IPS-11a (cell line): ENCODE data around the gene PRIMA1.

Experiments
- H3K4me3 ChIP-seq: one replicate; pipeline ENCODE4 v1.5.1; 2013; ENCODE audit warnings: low read depth, low read length, control low read depth

Gene PRIMA1

DNA sequence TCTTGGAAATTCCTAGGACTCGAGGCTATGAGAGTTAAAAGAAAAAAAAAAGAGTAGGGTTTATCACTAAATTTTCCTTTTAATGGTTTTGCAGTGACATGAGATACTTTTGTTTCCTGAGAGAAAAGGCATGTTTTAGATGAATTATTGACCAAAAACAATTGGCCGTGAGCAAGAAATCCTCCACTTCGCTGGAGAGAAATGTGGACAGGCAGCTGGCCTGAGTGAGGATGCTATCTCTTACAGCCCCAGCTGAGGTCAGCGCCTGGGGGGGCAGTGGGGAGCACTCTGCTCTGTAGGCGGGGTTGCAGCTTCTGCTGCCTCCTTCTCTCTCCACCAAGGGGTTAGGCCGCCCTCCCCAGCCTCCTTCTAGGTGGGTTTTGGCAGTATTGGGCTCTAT, 54.7 kb downstream of the PRIMA1 start:
- no peak overlapping the region for H3K4me3 ChIP-seq

DNA sequence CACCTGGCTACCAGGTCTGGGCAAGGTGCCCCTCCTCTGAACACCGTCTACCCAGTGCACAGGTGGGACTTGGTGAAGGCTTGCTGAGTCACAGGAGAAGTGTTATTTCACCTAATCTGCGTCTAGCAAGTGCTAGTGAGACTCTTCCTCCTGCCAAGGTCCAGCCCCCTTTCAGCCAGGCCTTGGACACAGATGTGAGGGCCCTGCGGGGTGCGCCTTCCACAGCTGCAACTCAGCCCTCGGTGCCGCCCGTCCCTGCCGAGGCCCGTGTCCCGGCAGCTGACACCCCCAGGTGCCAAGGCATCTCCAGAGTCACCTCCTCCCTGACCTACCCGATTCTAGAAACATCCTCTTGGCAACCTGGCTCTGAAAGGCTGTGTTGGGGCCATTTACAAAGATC, 55.1 kb downstream of the PRIMA1 start:
- H3K4me3 ChIP-seq, result no peak overlapping the region

DNA sequence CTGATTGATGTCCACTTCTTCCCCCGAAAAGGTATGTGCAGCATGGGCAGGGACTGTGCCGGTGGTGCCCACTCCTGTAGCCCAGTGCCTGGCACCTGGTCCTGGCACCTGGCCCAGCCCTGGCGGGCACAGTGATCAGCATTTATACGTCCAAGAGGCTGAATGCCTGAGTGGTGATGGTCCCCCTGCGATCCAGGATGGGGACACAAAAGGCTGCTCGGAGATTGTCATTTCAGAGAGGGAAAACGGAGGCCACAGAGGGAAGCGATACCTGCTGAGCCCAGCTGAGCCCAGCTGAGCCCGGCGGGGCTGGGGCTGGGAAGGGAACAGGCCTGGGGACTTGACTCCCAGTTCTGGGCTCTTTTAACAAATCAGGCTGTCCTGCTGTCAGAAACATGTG, 55.8 kb downstream of the PRIMA1 start:
- H3K4me3 ChIP-seq, result no peak overlapping the region

DNA sequence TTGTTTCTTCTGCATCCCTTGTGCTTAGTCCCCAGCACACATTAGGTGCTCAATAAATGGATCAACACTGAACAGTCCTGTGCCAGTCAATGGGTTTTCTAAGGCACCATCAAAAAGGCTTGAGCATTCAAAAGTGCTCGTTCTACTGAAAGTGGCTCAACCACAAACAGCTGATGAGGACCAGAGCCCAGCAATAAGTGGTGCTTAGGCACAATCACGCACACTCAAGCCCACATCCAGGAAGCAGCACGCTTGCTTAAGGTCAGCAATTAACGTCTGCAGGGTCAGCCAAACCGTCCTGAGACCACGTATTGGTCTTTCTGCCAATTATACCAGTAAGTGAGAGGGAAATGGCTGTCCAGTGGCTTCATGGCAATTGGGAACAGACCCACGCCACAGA, 56.5 kb downstream of the PRIMA1 start:
- no peak overlapping the region for H3K4me3 ChIP-seq

DNA sequence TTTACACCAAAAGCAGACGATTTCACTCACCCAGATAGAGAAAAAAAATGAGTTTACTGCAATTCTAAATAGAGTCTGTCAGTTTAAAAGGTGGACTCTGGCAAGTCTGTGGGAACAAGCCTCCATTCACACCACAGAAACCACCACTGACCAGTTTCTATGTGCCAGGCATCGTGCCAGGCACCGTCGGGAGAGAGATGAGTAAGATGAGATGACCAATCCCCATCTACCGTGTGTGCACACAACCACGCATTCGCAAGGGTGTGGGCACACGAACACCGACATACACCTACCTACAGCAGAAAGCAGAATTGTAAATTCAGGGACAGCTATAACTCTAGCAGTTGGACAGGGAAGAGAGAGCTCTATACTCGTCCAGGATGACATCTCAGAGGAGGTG, 58.3 kb downstream of the PRIMA1 start:
- no peak overlapping the region for H3K4me3 ChIP-seq

DNA sequence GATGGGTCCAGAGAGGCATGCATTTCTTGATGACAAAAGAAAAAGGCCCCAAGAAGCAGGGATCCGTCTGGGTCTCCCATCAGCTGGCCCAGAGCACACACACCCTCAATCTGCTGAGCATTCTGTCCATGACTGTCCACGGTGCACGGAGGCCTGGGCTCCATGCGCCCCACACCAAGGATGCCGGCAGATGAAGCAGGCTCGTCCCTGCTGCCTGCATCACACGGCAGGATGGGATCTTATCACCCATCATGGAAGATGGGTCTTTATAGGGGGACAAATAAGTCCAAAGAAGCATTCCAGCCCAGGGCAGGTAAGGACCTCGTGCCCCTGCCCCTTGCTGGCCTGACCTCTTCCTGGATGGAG, 59.7 kb downstream of the PRIMA1 start:
- no peak overlapping the region for H3K4me3 ChIP-seq

DNA sequence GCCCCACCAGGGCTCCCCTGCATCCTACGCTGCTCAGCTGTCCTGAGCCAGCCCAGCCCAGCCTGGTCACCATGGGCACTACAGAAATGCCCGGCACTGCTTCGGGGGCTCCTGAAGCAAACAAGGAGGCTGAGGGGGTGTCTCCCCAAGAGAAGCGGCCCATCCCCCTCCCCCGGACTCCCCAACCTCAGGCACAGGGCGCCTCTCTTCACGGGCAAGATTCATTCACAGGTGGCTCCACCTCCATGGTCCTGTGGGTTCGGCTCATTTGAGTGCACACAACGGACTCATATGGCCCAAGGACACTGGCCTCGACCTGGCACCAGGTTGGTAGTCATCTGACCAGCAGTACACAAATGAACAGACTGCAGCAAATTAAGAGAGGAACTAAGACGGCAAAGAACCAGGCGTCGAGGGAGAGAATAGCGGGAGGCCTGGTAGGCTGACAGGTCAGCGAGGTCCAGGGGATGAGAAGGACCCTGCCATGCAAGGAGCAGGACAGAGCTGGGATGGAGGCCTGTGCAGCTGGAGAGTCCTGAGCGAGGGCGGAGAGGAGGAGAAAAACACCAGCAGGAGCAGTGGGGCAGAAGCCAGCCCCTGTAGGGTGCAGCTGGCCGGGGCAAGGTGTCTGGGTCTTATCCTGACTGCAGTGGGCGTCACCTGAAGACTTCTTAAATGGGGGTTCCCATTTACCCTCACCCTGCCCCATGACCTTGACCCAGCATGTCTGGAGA, 60.2 kb downstream of the PRIMA1 start:
- H3K4me3 ChIP-seq, result no peak overlapping the region

DNA sequence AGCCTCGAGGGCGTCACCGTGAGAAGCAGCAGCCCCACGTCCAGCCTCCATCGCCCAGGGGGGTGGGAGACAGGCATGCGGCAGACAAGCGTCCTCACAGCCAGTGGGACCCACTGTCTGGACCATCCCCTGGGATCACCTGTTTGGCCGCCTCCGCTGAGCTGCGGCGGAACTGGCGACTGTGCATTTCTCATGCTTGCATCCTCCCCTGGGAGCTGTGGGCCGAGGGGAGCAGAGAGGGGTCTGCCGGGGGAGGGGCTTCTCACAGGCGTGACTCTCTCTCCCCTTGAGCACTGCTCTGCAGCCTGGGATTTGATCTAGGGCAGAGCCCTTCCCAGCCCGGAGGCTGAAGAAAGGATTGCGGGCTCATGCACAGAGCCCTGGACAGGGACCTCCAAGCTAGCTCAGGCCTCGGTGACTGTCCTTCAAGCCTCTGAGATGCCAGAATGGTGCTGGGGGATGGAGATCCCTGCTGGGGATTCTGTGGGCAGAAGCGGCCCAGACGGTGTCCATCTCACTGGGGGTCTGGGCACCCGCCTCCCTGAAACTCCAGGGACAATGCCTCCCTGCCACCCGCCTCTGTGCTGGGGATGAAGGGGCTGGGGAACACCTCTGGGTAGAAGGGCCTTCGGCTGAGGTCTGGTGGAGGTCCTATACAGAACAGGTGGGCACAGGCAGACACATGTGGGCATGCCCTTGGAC, 61.1 kb downstream of the PRIMA1 start:
- H3K4me3 ChIP-seq, result no peak overlapping the region

DNA sequence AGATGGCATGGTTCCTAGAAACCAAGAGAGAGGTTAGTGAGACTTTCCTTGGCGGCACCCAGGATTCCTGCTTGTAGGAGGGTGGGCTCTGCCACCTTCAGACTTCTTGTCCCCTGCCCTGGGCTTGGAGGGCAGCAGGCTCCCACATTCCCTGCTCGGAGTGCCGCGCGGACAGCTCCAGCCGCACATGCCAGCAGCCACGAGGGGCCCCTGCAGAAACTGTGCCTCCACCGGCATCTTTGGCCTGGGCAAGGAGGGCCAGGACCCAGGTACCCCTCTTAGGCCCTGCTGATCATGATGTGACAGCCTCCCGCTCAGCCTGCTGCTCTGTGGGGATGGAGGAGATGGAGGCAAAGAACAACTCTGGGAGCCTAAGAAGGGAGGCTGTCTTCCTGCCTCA, 62.3 kb downstream of the PRIMA1 start:
- H3K4me3 ChIP-seq, result no peak overlapping the region

DNA sequence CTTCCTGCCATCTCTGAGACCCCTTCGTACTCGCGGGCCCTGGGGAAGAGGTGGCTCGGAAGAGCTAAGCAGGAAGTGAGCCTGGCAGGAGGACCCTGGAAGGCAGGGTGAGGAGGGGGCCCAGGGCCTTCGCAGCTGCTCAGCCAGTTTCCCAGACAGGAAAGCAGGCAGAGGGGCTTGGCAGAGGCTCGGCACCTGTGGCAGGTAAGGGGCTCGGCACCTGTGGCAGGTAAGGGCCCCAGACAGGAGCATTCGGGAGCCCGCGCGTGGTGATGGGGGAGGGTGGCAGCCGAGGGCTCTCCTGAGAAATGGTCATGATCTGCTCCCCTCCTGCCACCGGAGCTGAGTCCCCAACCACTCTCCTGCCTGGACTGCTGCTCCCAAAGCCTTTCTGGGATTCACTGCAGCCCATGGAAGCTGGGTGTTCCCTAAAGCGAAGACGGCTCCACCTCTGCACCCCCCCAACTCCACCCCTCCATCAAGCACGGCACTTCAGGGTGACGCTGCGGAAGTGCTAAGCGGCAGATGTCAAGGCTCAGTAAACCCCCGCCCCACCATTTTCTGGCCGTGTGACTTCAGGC, 63.2 kb downstream of the PRIMA1 start:
- H3K4me3 ChIP-seq, result no peak overlapping the region

DNA sequence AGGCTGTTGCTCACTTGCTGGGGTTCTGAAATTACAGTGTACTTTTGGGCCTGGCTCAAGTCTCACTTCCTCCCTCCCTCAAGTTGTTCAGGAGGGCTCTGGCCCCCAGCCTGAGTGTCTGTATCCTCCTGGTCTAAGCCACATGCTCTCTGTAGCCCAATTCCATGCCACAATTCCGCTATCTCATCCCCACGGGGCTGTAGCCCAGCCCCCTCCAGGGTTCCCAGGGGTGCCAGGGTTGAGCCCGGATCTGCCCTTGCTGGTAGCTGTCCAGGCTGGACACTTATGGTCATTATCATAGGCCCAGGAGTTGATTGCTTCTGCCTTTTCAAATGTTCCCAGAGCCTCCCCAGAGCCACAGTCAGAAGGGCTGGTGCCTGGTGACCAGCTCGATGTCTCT, 65.3 kb downstream of the PRIMA1 start:
- no peak overlapping the region for H3K4me3 ChIP-seq

DNA sequence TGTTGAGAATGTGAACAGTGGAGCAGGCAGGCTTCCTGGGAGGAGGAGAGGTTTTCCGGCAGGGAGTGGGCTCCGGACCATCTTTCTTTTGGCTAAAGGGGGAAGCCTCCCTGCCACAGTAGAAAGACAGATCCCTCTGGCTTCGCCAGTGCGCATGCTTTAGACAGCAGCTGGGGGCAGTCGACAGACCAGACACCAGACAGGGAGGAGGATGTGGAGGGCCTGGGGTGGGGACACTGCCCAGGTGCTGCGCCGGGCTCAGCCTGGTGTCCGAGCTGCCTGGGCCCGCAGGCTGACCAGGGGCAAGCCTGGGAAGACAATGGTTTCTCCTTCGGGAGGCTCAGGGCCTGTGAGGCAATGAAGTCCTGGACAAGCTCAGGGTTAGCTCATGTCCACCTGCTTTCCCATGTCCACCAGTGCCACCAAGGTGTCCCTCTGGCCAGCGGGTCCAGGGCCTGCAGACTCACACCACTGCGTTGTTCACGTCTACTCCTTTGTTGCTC, 67.3 kb downstream of the PRIMA1 start:
- H3K4me3 ChIP-seq, result no peak overlapping the region

DNA sequence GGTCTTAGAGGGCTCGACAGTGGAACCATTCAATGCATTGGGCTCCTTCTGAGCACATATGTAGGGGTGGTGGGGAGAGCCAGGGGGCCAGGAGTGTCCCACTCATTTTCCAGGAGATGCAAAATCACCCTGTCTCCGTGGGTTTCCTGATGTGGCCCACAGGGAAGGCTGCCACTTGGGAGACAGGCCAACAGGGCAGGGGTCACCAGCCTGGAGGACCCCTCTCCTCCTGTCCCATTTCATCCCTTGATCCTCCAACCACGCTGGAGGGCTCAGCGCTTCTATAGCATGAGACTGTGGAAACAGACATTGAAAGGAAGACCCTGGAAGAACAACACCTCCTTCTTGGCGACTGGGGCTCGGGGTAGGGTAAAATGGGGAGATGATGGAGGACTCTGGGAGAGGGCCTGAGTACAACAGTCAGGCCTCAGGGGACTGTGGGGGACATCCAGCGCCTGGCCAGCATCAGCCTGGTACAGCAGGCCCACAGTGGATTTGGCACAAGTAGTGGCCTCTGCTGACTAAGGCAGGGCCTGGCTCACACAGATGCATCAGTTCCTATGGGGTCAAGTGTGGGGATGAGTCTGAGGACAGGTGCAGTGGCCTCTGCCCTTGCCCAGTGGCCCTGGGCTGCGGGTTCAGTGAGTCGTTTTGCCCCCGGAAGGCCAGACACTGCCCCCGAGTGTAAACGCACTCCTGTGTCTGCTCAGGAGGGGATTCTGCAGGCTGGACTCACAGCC, 68.0 kb downstream of the PRIMA1 start:
- no peak overlapping the region for H3K4me3 ChIP-seq

DNA sequence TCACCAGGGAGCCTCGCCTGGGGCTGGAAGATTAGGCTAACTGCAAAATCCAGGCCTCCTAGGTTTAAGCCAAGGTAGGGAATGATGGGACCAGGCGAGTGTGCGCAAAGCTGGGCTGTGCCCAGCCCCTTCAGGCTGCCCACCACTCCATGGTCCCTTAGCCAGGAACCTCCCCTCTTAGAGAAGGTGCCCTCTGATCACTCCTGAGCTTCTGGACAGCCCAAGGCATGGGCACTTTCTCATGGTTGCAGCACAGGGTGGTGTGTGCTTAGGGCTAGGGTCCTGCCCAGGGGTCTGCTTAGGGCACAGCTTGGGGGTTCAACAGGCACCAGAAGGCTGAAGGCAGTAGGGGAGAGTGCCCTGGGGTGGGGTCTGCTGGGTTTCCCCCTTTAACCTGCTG, 69.0 kb downstream of the PRIMA1 start:
- H3K4me3 ChIP-seq, result no peak overlapping the region

DNA sequence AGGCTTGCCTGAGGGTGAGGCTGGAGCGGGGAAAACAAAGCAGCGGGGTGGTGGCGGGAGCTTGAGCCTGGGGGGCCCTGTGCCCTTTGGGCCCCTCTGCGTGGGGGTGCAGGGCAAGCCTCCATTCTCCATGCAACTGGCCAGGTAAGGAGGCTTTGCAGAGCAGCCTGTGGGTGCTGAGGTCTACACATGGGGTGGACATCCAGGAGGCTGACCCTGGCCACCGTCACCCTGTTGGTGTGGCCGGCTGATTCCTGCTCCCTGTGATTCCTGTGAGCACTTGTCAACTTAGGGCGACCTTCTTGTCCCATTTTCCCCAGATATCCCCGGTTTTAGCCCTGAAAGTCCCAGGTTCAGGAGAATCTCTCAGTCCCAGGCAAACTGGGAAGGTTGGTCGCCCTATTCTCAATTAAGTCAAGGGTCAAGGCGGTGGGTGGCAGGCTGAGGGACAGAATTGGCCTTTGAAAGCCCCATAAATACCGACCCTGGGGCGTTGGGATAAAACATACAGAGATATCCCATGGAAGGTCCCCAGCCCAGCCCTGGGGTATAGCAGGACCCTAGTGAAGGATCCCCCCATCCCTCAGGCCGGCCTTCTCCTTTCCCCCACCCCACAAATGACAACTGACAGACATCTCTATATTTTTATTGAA, 70.5 kb downstream of the PRIMA1 start:
- no peak overlapping the region for H3K4me3 ChIP-seq

DNA sequence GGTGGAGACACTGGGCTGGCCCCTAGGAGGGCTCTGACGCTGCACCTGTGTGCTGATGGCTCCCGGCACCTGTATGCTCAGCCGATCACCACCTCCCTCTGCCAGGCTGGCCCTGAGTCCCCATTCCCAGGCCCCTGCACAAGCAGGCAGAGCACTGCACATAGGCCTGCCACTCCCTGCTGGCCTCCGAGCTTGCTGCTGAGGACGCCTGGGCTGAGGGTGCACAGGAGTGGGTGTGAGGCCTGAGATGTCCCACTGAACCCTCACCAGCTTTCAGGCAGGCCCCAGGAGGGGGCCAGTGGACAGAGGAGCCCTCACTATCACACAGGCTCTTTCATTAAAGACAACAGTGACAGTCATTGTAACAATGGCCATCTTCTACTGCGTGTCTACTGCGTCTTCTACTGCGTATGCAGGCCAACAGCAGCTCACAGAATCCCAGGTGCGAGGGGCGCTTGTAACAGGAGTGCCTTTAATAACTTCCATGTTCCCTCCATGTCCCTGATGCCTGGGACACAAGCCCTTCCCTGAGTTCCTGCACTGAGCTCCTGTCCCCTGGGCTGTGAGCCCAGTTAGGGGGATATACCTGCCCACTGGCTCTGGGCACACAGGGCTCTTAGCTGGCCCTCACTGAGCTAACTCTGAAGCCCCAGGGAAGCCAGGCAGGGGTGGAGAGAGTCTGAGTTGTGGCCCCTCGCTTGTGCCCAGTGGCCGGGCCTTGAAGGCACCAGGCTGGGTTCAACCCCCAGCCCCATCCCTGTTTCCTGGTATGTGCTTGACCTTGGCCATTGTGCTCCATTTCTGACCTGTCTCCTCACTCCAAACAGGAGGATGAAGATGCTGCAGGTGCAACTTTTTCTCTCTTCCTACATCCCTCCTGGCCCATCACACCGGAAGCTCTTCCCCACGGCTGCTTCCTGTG, 71.3 kb downstream of the PRIMA1 start:
- H3K4me3 ChIP-seq, result no peak overlapping the region

DNA sequence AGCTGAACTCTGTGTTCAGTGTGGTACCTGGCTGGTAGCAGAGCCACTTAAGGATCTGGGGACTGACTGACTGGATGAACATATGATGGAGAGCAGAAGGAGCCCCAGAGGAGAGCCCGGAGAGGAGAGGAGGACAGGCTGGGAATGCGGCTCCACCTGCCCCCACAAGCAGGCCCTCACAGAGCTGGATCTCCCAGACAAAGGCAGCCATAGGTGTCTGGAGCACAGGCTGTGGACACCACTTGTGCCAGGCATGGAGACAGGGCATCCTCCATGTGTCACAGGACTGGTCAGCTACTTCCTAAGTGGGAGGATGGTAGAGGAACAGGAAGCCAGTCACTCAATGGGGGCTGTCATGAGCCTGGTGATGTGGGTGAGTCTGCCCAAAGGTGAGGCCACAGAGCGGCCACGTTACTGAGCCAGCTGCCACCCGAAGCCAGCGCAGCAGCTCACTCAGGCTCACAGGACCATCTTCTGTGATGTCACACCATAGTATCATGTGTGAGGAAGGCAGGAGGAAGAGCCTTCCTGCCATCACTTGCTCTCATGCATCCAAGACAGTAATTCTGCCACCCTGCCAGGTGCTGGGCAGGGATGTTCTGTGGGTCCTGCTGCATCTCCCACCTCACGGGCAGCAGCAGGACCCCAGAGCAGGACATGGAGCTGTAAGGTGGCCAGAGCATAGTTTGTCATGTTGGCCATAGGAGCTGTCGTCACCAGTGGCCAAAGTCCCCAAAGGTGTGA, 72.1 kb downstream of the PRIMA1 start:
- no peak overlapping the region for H3K4me3 ChIP-seq

DNA sequence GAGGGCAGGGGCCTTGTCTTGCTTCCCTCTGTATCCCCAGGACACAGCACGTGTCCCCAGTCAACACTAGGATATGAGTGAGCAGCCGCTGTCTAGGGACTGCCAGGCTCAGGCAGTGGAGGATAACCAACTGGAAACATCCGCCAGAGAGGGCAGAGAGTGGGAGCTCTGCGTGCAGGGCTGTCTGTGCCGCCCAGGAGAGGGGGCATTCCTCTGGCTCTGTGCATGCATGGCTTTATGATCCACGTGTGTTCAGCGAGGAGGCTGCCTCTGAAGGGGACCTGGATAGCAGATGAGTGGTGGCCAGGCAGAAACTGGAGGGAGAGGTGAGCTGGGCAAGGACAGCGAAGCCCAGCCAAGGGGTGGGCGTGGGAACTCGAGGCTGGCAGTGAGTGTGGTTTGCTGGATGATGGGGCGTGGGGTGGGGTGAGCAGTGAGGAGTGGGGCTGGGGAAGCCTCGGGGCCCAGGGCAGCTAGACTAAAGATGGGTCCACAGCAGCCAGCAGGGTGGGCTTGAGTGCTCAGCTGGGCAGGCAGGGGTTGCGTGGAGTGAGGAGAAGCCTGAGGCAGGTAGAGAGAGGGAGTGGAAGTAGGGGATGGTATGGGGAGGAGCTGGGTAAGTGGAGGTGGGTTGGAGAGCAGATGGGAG, 72.9 kb downstream of the PRIMA1 start:
- no peak overlapping the region for H3K4me3 ChIP-seq

DNA sequence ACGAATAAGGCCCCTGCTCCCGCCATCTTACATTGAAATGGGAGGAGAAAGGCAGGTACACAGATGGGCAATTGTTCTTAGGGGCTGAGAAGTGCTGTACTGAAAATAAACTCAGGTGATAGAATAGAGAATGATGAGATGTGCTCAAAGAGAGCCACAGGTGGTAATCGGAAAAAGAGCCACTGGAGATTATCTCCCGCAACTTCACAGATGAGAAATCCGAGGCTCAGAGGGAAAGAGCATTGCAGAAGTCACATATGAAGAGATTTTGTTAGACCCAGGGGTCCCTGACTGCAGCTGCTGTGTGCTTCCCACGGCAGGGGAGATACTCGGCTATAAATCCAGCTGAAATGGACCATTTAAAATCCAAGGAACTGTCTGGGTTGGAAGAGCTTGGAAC, 73.7 kb downstream of the PRIMA1 start:
- H3K4me3 ChIP-seq, result no peak overlapping the region
